ENCODE data around the gene MYOF.

GRCh38 chr10:93495654-93496321, 13.7 kb upstream of the MYOF start:
- no peak for TF ChIP-seq POLR2A (IDR thresholded peaks at IDR 0.05)
- TF ChIP-seq CTCF (IDR thresholded peaks at IDR 0.05): no peak
- no peak for TF ChIP-seq POLR2AphosphoS5 (IDR thresholded peaks at IDR 0.05)
- no peak for TF ChIP-seq EP300 (IDR thresholded peaks at IDR 0.05)

All from stomach (tissue), 4 donors.